DND-41 (cell line): ENCODE data around the gene C17orf78.

Experiments
- EZH2 ChIP-seq: IDR thresholded peaks from 3 replicates; pipeline ENCODE4 v1.6.1; 2012; ENCODE audit warnings: borderline replicate concordance, low read depth, mild to moderate bottlenecking, moderate library complexity, low read length, inconsistent platforms; ENCODE audit not compliant: severe bottlenecking
- TF ChIP-seq, protein P1 (sequence below): IDR thresholded peaks from 2 replicates; pipeline ENCODE4 v1.5.1; 2012; ENCODE audit warnings: borderline replicate concordance, low read length, moderate library complexity, mild to moderate bottlenecking; ENCODE audit not compliant: poor library complexity, severe bottlenecking; ENCODE audit errors: extremely low read depth

DNA sequence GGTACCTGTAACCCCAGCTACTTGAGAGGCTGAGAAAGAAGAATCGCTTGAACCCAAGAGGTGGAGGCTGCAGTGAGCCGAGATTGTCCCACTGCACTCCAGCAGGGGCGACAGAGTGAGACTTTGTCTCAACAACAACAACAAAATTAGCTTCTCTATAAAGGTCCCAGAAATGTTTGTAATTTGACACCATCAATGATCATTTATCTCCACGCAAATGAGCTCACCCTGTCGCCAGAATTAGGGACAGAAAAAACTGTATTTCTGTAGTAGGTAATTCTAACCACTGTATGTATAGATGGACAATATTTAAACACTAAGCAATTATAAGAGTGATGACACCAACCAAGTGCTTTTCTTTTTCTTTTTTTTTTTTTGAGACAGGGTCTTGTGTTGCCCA is 10.7 kb downstream of the C17orf78 start:
- TF ChIP-seq, protein P1, sequence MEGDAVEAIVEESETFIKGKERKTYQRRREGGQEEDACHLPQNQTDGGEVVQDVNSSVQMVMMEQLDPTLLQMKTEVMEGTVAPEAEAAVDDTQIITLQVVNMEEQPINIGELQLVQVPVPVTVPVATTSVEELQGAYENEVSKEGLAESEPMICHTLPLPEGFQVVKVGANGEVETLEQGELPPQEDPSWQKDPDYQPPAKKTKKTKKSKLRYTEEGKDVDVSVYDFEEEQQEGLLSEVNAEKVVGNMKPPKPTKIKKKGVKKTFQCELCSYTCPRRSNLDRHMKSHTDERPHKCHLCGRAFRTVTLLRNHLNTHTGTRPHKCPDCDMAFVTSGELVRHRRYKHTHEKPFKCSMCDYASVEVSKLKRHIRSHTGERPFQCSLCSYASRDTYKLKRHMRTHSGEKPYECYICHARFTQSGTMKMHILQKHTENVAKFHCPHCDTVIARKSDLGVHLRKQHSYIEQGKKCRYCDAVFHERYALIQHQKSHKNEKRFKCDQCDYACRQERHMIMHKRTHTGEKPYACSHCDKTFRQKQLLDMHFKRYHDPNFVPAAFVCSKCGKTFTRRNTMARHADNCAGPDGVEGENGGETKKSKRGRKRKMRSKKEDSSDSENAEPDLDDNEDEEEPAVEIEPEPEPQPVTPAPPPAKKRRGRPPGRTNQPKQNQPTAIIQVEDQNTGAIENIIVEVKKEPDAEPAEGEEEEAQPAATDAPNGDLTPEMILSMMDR: no peak
- no peak for TF ChIP-seq EZH2
